Measurements from ENCODE around the gene ZNF646. TPM values are rescaled to one million over a fixed set of nuclear protein-coding genes. Genes with fewer than 3 reads are reported as not detected.
A peak's percentile ranks its signal among the peaks of the same experiment; 100 is the strongest.
"Not testable (repeated sequence)": the region's sequence is repeated elsewhere in the genome, so short reads cannot be mapped to it uniquely, and the experiment has no call there.

Gene ZNF646
- total RNA-seq, 1 donor, result 18.5 TPM

GRCh38 chr16:31094424-31095120 lies 20.4 kb downstream of the ZNF646 start, which contains the start of gene VKORC1:
Gene VKORC1, minus strand, starts transcription at chr16:31094797. Its CDS starts 68 bp downstream, at chr16:31094729.
- Histone ChIP-seq H3K79me2 (ENCODE audit: insufficient read depth, low read length) (peaks cover 40% of the 10 kb centered on the region), H3K36me3 (ENCODE audit: insufficient read depth, low read length) (peaks cover 18% of the 10 kb centered on the region), H2AFZ (ENCODE audit: low read length) (peak within 1 kb of the TSS; percentile 80), H3K4me2 (ENCODE audit: insufficient read depth, low read length) (peak within 1 kb of the TSS; percentile 93), H3K4me1 (ENCODE audit: insufficient read depth, low read length) (peaks cover 31% of the 10 kb centered on the region), H3K4me3 (ENCODE audit: insufficient read depth, low read length) (peak within 1 kb of the TSS; percentile 96), H3K27ac (ENCODE audit: low read depth, low read length) (peak within 1 kb of the TSS; percentile 74), H4K20me1 (ENCODE audit: insufficient read depth, low read length) (peaks cover 6% of the 10 kb centered on the region), H3K9me3 (ENCODE audit: low read depth, low read length) (no peaks in the 10 kb centered on the region), H3K27me3 (ENCODE audit: insufficient read depth, low read length) (no peaks in the 10 kb centered on the region)
- DNase-seq (ENCODE audit: insufficient read length, low spot score, missing footprints), result peak; percentile 99
- no peak for TF ChIP-seq CTCF (IDR thresholded peaks at IDR 0.05; ENCODE audit: extremely low read depth, low read depth, low read length)

- Histone ChIP-seq H3K9me3 (ENCODE audit: low read depth, low read length) (no peaks in the 10 kb centered on the region), H3K4me2 (ENCODE audit: insufficient read depth, low read length) (no peak overlapping the region), H2AFZ (ENCODE audit: low read length) (peak overlapping the region; percentile 10), H3K4me3 (ENCODE audit: insufficient read depth, low read length) (no peak overlapping the region), H3K36me3 (ENCODE audit: insufficient read depth, low read length) (no peaks in the 10 kb centered on the region), H3K79me2 (ENCODE audit: insufficient read depth, low read length) (no peaks in the 10 kb centered on the region), H4K20me1 (ENCODE audit: insufficient read depth, low read length) (no peaks in the 10 kb centered on the region), H3K27me3 (ENCODE audit: insufficient read depth, low read length) (no peaks in the 10 kb centered on the region), H3K4me1 (ENCODE audit: insufficient read depth, low read length) (peaks cover 11% of the 10 kb centered on the region), H3K27ac (ENCODE audit: low read depth, low read length) (no peak overlapping the region)
- no peak for TF ChIP-seq CTCF (IDR thresholded peaks at IDR 0.05; ENCODE audit: extremely low read depth, low read depth, low read length)
- DNase-seq (ENCODE audit: insufficient read length, low spot score, missing footprints), result peak; percentile 78
Measured at GRCh38 chr16:31099860-31100638, 25.8 kb downstream of the ZNF646 start.

- not testable (repeated sequence) for DNase-seq (ENCODE audit: insufficient read length, low spot score, missing footprints); H3K36me3 ChIP-seq (ENCODE audit: insufficient read depth, low read length); H3K27ac ChIP-seq (ENCODE audit: low read depth, low read length); H3K9me3 ChIP-seq (ENCODE audit: low read depth, low read length); H3K79me2 ChIP-seq (ENCODE audit: insufficient read depth, low read length); H2AFZ ChIP-seq (ENCODE audit: low read length); H3K4me2 ChIP-seq (ENCODE audit: insufficient read depth, low read length); H3K4me3 ChIP-seq (ENCODE audit: insufficient read depth, low read length); H4K20me1 ChIP-seq (ENCODE audit: insufficient read depth, low read length); H3K4me1 ChIP-seq (ENCODE audit: insufficient read depth, low read length); H3K27me3 ChIP-seq (ENCODE audit: insufficient read depth, low read length)
Measured at GRCh38 chr16:31100876-31101641, 26.8 kb downstream of the ZNF646 start.

- Histone ChIP-seq H3K4me1 (ENCODE audit: insufficient read depth, low read length) (peaks cover 17% of the 10 kb centered on the region), H3K9me3 (ENCODE audit: low read depth, low read length) (no peaks in the 10 kb centered on the region), H3K4me2 (ENCODE audit: insufficient read depth, low read length) (peak overlapping the region; percentile 72), H4K20me1 (ENCODE audit: insufficient read depth, low read length) (no peaks in the 10 kb centered on the region), H3K36me3 (ENCODE audit: insufficient read depth, low read length) (peaks cover 14% of the 10 kb centered on the region), H3K27ac (ENCODE audit: low read depth, low read length) (peak overlapping the region; percentile 48), H3K4me3 (ENCODE audit: insufficient read depth, low read length) (peak overlapping the region; percentile 58), H3K27me3 (ENCODE audit: insufficient read depth, low read length) (no peaks in the 10 kb centered on the region), H2AFZ (ENCODE audit: low read length) (peak overlapping the region; percentile 86), H3K79me2 (ENCODE audit: insufficient read depth, low read length) (peaks cover 19% of the 10 kb centered on the region)
- peak; percentile 99 for DNase-seq (ENCODE audit: insufficient read length, low spot score, missing footprints)
- peak; percentile 59 for TF ChIP-seq CTCF (IDR thresholded peaks at IDR 0.05; ENCODE audit: extremely low read depth, low read depth, low read length)
Measured at GRCh38 chr16:31105677-31106213, 31.5 kb downstream of the ZNF646 start.

Data from osteoblast (primary cell).